ENCODE results near the gene ABCA3.

Gene ABCA3

DNA sequence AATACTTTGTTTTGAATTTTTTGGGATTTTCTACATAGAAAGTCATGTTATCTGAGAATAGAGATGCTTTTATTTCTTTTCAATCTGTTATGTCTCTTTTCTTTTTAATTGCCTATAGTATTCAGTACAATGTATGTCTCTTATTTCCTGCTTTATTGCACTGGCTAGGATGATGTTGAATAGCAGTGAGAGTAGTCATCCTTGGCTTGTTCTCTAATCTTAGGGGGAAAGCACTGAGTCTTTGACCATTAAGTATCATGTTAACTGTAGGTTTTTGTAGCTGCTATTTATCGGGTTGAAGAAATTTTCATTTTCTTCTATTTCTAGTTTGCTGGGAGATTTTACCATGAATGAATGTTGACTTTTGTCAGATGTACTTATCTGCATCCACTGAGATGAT lies 10.0 kb upstream of the ABCA3 start:
- DNase-seq: no peak

DNA sequence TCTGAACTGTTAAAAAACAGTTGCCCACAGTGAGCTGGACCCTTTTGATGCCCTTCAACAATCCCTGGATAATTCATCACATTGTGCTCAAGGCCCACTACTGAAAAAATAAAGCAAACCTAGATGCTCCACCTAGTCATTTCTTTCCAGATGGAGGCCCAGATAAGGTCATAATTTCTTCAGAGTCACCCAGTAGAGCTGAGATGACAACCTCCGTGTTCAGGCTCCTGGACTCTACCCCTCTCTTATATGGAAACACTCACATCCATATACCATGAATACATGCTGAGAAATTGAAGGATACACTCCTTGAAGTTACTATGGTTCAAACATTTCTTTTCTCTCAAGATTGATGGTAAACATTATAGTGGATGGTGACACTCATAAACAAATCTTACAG lies 2.7 kb upstream of the ABCA3 start:
- no peak for DNase-seq

DNA sequence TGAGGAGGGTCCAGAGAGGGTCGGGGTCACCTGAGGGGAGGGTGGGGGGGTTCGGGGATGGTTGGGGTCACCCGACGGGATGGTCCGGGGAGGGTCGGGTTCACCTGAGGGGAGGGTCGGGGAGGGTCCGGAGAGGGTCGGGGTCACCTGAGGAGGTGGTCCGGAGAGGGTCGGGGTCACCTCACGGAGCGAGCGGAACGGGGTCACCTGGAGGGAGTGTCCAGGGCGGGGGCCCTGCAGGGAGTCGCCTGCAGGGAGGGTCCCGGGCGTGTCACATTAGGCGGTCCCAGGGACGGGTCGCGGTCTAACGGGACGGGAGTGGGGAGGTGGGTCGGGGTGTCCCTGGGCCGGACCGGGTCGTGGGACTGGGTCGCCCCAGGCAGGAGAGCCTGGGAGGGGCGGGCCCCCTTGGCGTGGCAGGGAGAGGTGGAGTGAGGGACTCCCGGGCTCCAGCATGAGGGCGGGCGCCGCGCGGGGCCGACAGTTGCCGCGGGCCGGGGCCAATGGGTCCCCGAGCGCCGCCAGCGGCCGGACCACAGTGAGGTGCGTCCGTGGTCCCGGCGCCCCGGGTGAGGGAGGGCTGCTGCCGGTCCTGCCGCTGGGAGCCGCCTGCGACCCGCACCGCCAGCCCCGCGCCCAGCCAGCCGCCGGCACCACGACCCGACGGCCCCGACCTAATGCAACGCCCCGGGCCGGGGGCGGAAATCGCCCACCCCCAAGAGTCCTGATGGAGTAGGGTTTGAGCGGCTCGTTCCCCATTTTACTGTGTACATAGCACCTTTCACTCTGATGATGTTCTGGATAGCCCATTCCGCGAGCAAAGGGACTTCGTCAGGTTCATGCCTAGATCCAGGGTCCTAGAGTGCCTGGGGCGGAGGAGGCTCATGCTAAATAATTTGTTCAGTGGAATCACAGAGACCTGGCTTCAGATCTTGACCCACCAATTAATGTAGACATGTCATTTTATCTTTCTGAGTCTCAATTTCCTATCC lies 1.2 kb upstream of the ABCA3 start:
- DNase-seq: no peak

- no peak for DNase-seq
Measured at GRCh38 chr16:2339521-2340484, 725 bp downstream of the ABCA3 start.

DNA sequence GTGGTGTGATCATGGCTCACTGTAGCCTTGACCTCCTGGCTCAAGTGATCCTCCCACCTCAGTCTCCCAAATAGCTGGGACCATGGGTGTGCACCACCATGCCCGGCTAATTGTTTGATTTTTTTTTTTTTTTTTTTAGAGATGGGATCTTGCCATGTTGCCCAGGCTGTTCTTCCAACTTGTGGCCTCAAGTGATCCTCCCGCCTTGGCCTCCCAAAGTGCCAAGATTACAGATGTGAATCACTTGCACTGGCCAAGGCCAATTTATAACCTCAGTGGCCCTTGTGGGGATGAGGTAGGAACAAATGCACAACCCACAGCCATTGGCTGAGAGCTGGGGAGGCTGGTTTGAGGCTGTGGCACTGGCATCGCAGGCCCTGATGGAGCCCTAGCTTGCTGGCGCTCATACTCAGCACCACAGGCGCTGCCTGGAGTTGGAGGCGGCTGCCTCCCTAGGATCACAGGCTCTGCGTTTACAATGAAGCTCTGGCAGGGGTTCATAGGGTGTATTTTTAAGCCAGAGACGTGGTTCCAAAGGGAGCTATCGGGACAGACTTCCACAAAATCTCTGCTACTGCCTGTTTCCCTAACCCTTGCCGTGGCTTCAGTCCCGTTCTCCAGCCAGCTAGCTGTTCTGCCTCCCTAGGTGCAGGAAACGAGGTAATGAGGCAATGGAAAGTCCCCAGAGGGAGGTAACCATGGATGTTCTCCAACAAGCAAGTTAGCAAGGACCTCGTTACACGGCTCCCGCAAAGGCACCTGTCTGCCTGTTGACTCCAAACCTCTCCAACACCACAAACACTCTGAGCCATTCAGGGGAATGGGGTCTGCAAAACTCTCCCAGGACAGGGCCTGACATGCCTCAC lies 2.9 kb downstream of the ABCA3 start:
- no peak for DNase-seq

DNA sequence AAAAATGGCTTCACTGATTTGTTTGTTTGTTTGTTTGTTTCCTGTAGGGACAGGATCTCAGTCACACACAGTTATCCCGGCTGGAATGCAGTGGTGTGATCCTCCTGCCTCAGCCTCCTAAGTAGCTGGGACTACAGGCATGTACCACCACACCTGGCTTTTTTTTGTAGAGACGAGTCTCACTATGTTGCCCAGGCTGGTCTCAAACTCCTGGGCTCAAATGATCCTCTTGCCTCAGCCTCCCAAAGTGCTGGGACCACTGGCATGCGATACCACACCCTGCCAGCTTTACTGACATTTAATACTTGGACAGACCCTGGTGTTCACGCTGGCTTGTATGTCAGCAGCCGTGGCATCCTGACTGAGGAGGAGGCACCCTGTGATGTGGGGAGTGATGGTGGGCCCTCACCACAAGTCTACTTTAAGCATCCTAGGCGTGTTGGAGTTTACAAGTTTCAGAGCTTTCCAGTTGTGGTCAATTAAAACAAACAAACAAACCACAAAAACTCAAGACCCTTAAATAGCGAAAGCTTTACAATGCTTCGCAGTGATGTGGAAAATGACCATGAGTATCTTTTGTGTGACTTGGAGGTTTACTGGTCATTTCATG lies 5.1 kb downstream of the ABCA3 start:
- DNase-seq: no peak

DNA sequence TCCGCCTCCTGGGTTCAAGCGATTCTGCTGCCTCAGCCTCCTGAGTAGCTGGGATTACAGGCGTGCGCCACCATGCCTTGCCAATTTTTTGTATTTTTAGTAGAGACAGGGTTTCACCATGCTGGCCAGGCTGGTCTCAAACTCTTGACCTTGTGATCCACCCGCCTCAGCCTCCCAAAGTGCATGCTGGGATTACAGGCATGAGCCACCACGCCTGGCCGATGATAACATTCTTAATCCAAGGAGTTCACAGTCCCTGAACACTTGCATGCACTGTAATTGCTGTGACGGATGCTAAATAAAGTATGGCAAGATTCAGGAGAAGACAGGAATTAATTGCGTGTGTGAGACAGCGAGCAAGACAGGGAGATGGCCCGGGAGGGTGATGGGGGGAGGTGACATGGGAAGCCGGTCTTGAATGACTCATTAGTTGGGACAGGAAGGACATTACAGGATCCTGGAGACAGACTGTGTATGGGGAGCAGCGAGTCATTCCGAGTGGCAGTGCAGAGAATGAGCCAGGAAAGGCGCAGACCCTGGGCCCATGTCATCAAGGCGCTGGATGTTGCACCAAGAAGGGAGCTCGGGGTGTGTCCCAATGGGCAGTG lies 6.7 kb downstream of the ABCA3 start:
- DNase-seq: no peak

GRCh38 chr16:2333231-2333630 lies 7.3 kb downstream of the ABCA3 start:
- DNase-seq: no peak

- no peak for DNase-seq
Measured at GRCh38 chr16:2331931-2332267, 8.6 kb downstream of the ABCA3 start.

- no peak for DNase-seq
Measured at GRCh38 chr16:2331199-2331930, 9.2 kb downstream of the ABCA3 start.

DNA sequence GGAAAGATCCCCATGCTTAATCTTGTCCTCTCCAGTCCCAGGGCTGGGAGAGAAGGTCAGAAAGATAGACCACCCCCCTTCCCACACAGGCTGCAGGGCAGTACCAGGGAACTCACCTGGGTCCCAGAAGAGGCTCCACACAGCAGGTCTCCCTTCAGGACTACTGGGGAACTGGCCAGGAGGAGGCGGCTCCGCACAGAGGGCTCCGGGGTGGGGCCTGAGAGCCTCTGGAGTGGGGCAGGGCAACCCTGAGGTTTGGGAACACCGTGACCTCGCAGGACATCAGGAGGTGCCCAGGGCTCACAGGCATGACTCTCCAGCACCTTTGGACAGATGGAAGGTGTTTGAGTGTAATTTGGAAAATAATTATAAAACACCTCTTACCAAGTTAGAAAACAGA lies 11.0 kb downstream of the ABCA3 start:
- DNase-seq: no peak

DNA sequence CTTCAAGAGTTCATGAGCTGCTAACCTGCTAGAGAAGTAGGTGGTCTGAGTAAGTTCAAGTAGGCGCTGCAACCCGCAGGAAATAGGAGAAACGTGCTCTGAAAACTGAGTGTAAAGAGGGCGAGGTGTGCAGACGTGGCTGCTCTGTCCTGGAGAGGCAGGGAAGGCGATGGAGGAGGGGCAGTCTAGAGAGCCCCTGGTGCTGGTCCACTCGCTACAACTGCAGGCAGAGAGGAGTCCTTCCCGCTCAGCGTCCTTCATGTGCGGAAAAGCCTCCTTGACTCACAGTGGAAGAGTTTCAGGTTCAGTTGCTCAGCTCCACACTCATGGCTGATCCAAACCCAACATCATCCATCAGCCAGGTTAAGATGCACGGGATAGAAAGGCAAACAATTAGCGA lies 12.1 kb downstream of the ABCA3 start:
- DNase-seq: no peak

GRCh38 chr16:2326191-2326590 lies 14.3 kb downstream of the ABCA3 start:
- no peak for DNase-seq

DNA sequence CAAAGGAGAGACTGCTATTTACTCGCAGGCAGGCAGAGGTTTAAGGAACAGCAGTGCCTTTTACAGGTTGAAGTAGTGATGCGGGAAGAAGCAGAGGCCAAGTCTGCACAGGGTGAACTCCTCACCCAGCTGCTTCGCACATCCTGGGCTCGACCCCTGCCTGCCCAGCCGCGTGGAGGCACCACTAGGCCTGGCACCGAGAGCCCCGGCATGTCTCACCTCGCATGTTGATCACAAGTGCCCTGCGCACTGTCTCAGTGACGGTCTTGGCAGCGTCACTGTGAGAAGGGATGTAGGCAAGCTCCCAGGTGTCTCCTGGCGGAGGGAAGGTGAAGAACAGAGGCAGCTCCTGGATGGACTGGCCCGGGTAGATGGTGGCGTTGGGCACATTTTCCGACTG lies 14.7 kb downstream of the ABCA3 start:
- no peak for DNase-seq

DNA sequence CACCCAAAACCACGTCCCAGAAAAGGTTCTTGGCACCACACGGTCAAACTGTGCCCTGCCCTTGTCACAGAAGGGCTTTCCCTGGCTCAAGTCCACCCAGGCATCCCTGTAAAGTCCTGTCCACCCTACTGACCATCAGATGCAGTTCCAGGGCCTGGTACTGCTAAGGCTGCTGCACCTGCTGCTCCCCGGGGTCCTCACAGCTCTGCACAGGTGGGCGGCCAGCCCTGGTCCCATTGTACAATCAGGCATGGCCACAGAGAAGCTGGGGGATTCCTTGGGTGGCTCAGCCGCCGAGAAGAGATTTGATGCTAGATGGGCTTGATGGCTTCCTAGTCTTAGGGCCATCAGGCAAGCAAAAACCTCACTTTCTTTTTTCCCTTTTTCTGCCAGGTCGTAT lies 15.3 kb downstream of the ABCA3 start:
- DNase-seq: no peak

DNA sequence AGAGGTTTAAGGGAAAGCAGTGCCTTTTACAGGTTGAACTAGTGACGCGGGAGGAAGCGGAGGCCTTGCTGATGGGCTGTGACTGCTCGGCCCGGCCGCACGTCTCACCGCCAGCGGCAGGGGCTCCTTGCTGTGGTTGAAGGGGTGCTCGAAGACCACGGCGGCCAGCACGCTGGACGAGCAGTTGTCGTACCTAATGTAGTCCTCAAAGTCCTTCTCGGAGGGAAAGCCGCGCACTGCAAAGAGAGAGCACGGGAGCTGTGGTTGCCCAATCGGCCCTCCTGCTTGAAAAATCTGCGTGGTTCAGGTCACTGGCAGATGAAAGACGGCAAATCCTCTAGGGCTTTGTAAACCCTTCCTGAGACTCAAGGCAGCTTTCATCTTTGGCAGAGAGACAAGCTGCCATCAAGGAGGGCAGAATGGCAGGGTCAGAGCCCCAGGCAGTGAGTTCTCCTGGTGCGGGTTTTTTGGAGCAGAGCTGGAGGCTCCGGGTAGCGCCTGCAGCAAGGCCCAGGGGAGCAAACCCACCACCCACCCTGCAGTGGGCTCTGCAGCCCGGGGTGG lies 16.1 kb downstream of the ABCA3 start:
- DNase-seq: no peak

DNA sequence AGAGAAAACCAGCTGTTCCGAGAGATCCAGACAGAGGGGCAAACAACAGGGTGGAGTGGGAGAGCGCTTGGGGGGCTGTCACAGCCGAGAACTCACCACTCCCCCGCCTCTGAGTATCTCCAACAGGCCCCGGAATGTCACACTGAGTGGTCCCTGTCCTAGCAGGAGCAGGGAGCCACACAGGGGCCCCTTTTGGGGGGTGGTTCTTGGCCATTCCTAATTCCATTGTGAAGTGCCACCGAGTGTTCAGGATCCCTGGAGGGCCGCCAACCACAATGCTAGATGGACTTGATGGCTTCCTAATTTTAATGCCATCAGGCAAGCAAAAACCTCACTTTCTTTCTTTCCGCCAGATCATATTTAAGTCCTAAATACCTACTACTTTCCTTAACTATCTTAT lies 16.8 kb downstream of the ABCA3 start:
- no peak for DNase-seq

DNA sequence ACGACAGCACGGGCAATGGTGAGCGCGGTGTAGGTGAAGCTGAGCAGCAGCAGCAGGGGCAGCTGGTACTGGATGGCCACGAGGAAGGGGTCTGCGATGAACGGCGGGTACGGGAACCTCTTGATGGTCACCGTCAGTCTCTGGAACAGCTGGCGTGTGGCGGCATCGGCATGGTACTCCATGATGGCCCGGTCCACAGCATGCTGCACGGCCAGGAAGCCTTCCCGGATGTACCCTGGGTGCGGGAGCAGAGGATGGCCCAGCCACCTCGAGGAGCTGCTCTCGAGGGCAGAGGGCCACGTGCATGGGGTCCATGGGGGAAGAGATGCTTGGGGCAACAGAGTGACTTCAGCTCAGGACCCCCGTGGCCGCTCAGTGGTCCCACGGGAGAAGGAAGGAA lies 20.9 kb downstream of the ABCA3 start:
- DNase-seq: no peak

GRCh38 chr16:2317231-2318020 lies 23.1 kb downstream of the ABCA3 start:
- no peak for DNase-seq
